Panc1 (cell line): Measurements from ENCODE around the gene MPO. TPM values are rescaled to one million over a fixed set of nuclear protein-coding genes. Genes with fewer than 3 reads are reported as not detected.

Experiments
- ATAC-seq: fragments of 200-7000 bp; cut with Tn5 transposase; 2 replicates; pipeline ENCODE4 v1.9.1; 2020; ENCODE audit warnings: mild to moderate bottlenecking, moderate library complexity
- BruUV-seq: library from RNA; stranded (reverse); fragments of 400-500 nt; replicated peaks from 2 replicates; lab custom pipeline; 2021; lab: Mats Ljungman, UMichigan
- CTCF ChIA-PET: fragments of 300-600 bp; sonication (Branson Sonifier 250); formaldehyde crosslinking; loops from one replicate; lab custom pipeline; 2022; ENCODE audit warnings: antibody characterized with exemption; lab: Charles Lee
- POLR2A ChIA-PET: fragments of 300-600 bp; sonication (Branson Sonifier 250); formaldehyde crosslinking; loops from one replicate; lab custom pipeline; 2022; ENCODE audit warnings: antibody characterized with exemption; lab: Charles Lee
- DNase-seq: peaks from one replicate; pipeline ENCODE4 v3.0.0-alpha.2; 2010; ENCODE audit warnings: low read depth, low spot score
- H3K27ac ChIP-seq: 2 replicates; pipeline ENCODE4 v1.5.1; 2011; ENCODE audit warnings: mild to moderate bottlenecking, low read length, inconsistent platforms
- H3K27me3 ChIP-seq: fragments of 200-500 bp; sonication (Bioruptor generic); 2 replicates; pipeline ENCODE4 v1.6.0; 2014; ENCODE audit warnings: low read length, inconsistent platforms; ENCODE audit not compliant: control insufficient read depth, insufficient read depth
- H3K36me3 ChIP-seq: fragments of 200-500 bp; sonication (Bioruptor generic); 2 replicates; pipeline ENCODE4 v1.5.1; 2014; ENCODE audit warnings: inconsistent platforms, mild to moderate bottlenecking, low read length, moderate library complexity; ENCODE audit not compliant: control insufficient read depth, insufficient read depth
- H3K4me1 ChIP-seq: 2 replicates; pipeline ENCODE4 v1.5.1; 2011; ENCODE audit warnings: inconsistent platforms, mild to moderate bottlenecking, low read length, moderate library complexity; ENCODE audit not compliant: control insufficient read depth, insufficient read depth
- H3K4me3 ChIP-seq, 2 experiments: 2 replicates each; pipeline ENCODE4 v1.5.1; 2011 to 2012; ENCODE audit warnings: low read depth in 2 of 2, low read length in 2 of 2, mild to moderate bottlenecking in 2 of 2, inconsistent platforms in 1 of 2, moderate library complexity in 1 of 2
- H3K9me3 ChIP-seq: fragments of 200-500 bp; sonication (Bioruptor generic); 2 replicates; pipeline ENCODE4 v1.5.1; 2014; ENCODE audit warnings: low read depth, mild to moderate bottlenecking, inconsistent platforms, low read length, moderate library complexity; ENCODE audit not compliant: control insufficient read depth, insufficient read depth
- CTCF ChIP-seq: fragments of 450-650 bp; IDR thresholded peaks from 2 replicates; pipeline ENCODE4 v1.5.1; 2017; ENCODE audit warnings: mild to moderate bottlenecking
- POLR2AphosphoS5 ChIP-seq: IDR thresholded peaks from 2 replicates; pipeline ENCODE4 v1.6.1; 2012; ENCODE audit warnings: mild to moderate bottlenecking, low read depth, low read length, moderate library complexity
- REST ChIP-seq, 2 experiments: IDR thresholded peaks; 2 replicates each; pipeline ENCODE4 v1.6.1; 2011 to 2012; ENCODE audit warnings: low read depth in 2 of 2, control low read depth in 1 of 2, low read length in 1 of 2, mild to moderate bottlenecking in 1 of 2, moderate library complexity in 1 of 2; ENCODE audit not compliant: insufficient read depth in 1 of 2
- SIN3A ChIP-seq: IDR thresholded peaks from 2 replicates; pipeline ENCODE4 v1.6.1; 2012; ENCODE audit warnings: low read depth, mild to moderate bottlenecking, low read length, moderate library complexity, borderline replicate concordance; ENCODE audit not compliant: insufficient read depth
- TCF7L2 ChIP-seq: IDR thresholded peaks from 2 replicates; pipeline ENCODE4 v1.6.1; 2011; ENCODE audit warnings: mild to moderate bottlenecking, low read depth, low read length, inconsistent platforms
- in situ Hi-C: cut with HindIII; loops from 2 replicates; pipeline ENCODE4 v1.10.0; 2016; ENCODE audit warnings: low sequenced_read_pairs, low pct_unique_long_range_greater_than_20kb
- intact Hi-C: fragments of 100-400 bp; cut with micrococcal nuclease; formaldehyde crosslinking; loops from one replicate; pipeline ENCODE4 v1.10.0; 2022; ENCODE audit not compliant: unreplicated experiment
- total RNA-seq: library from RNA; stranded (reverse); gene quantifications from one replicate; pipeline ENCODE4 v1.2.1, GENCODE V29; 2021; ENCODE audit not compliant: unreplicated experiment

The MPO gene
- total RNA-seq, 1 experiment from 2014 or later, result not detected

- in situ Hi-C loops (no loop called here), intact Hi-C loops (no loop called here)
- Histone ChIP-seq H3K27ac (no peak overlapping the region), H3K27me3 (no peaks in the 10 kb centered on the region), H3K4me3 (no peak overlapping the region), H3K9me3 (no peaks in the 10 kb centered on the region), H3K4me1 (no peaks in the 10 kb centered on the region), H3K36me3 (no peaks in the 10 kb centered on the region)
- CTCF ChIA-PET, result interaction anchor here (0.6 kb wide), 1 partner anchor 157 kb away, joined by 3 read pairs; no protein-coding TSS in a partner anchor
- TF ChIP-seq POLR2AphosphoS5 (no peak), TCF7L2 (no peak), CTCF (no peak), REST (IDR thresholded peaks at IDR 0.05; ENCODE audit: insufficient read depth in 1 of 2, low read depth in 2 of 2, low read length in 1 of 2) (no peak), SIN3A (no peak)
- ATAC-seq (no peak), DNase-seq (no peak)
- POLR2A ChIA-PET, result interaction anchor here (0.7 kb wide), 1 partner anchor 262 kb away, joined by 3 read pairs; no protein-coding TSS in a partner anchor
- BruUV-seq, result no TSS peak
Measured at GRCh38 chr17:58302171-58302918, 21.6 kb upstream of the MPO start.

- no peaks in the 10 kb centered on the region for H3K27me3 ChIP-seq
- BruUV-seq, result no TSS peak
- no peak for TF ChIP-seq SIN3A
- no peak for TF ChIP-seq REST (IDR thresholded peaks at IDR 0.05; ENCODE audit: insufficient read depth in 1 of 2, low read depth in 2 of 2, low read length in 1 of 2)
- TF ChIP-seq CTCF, result no peak
- no peak for TF ChIP-seq POLR2AphosphoS5
- no peak for TF ChIP-seq TCF7L2
- ChIA-PET POLR2A (no interaction called here), CTCF (no interaction called here)
- in situ Hi-C loops, result no loop called here
- ATAC-seq, result no peak
- H3K9me3 ChIP-seq, result no peaks in the 10 kb centered on the region
- no peak overlapping the region for H3K27ac ChIP-seq
- H3K4me1 ChIP-seq, result no peaks in the 10 kb centered on the region
- no peak overlapping the region for H3K4me3 ChIP-seq
- DNase-seq, result no peak
- intact Hi-C loops, result no loop called here
- H3K36me3 ChIP-seq, result no peaks in the 10 kb centered on the region
Measured at GRCh38 chr17:58301504-58302150, 20.9 kb upstream of the MPO start.
